Naive thymus-derived CD4-positive, alpha-beta T cell (primary cell): ENCODE measurements around the gene SLC6A13. TPM values are rescaled to one million over a fixed set of nuclear protein-coding genes. Genes with fewer than 3 reads are reported as not detected.

Experiments
- ATAC-seq: fragments of 150-1000 bp; cut with Tn5 transposase; 2 replicates; pipeline ENCODE4 v1.10.0; 2021; ENCODE audit warnings: mild to moderate bottlenecking, moderate library complexity
- CTCF ChIA-PET: fragments of 350-600 bp; sonication (Branson Sonifier 250); formaldehyde crosslinking; loops from one replicate; lab custom pipeline; 2021; ENCODE audit warnings: antibody characterized with exemption; lab: Charles Lee
- POLR2A ChIA-PET: fragments of 350-600 bp; sonication (Branson Sonifier 250); formaldehyde crosslinking; loops from one replicate; lab custom pipeline; 2021; ENCODE audit warnings: antibody characterized with exemption, inconsistent platforms; lab: Charles Lee
- DNase-seq, 9 donors: peaks; one replicate each; pipeline versions ENCODE4 v3.0.0 to v3.0.0-alpha.2; 2020 to 2022; ENCODE audit warnings: mixed read lengths in 1 of 9
- H3K27ac ChIP-seq: one replicate; pipeline ENCODE4 v1.7.0; 2013; ENCODE audit warnings: mild to moderate bottlenecking, low read depth, low read length, moderate library complexity
- H3K27me3 ChIP-seq, 2 donors: one replicate each; pipeline ENCODE4 v1.7.0; 2013; ENCODE audit warnings: low read length in 2 of 2, mild to moderate bottlenecking in 2 of 2, moderate library complexity in 2 of 2; ENCODE audit not compliant: control insufficient read depth in 2 of 2, insufficient read depth in 2 of 2
- H3K36me3 ChIP-seq, 3 experiments: 1 replicate in 2 of 3; 2 replicates in 1 of 3; pipeline ENCODE4 v1.7.0; 2013; ENCODE audit warnings: low read length in 3 of 3, mild to moderate bottlenecking in 3 of 3, moderate library complexity in 1 of 3; ENCODE audit not compliant: insufficient read depth in 3 of 3, control insufficient read depth in 2 of 3
- H3K4me1 ChIP-seq, 2 donors: one replicate each; pipeline ENCODE4 v1.7.0; 2013; ENCODE audit warnings: low read length in 2 of 2, mild to moderate bottlenecking in 2 of 2, moderate library complexity in 1 of 2; ENCODE audit not compliant: control insufficient read depth in 2 of 2, insufficient read depth in 2 of 2
- H3K4me3 ChIP-seq: 2 replicates; pipeline ENCODE4 v1.7.0; 2013; ENCODE audit warnings: mild to moderate bottlenecking, low read length
- H3K9me3 ChIP-seq, 3 experiments: 1 replicate in 2 of 3; 2 replicates in 1 of 3; pipeline ENCODE4 v1.7.0; 2013; ENCODE audit warnings: low read length in 3 of 3; ENCODE audit not compliant: control insufficient read depth in 2 of 3
- H3K27ac Mint-ChIP-seq, 9 donors: one replicate each; pipeline ENCODE4 v1.8.0; 2020 to 2022; ENCODE audit warnings: mixed read lengths in 9 of 9, mild to moderate bottlenecking in 8 of 9, moderate library complexity in 5 of 9, inconsistent platforms in 2 of 9
- H3K27me3 Mint-ChIP-seq, 5 donors: one replicate each; pipeline ENCODE4 v1.8.0; 2021 to 2022; ENCODE audit warnings: mixed read lengths in 5 of 5, mild to moderate bottlenecking in 1 of 5
- H3K36me3 Mint-ChIP-seq, 5 donors: one replicate each; pipeline ENCODE4 v1.8.0; 2020 to 2022; ENCODE audit warnings: mixed read lengths in 5 of 5, mild to moderate bottlenecking in 3 of 5, inconsistent platforms in 1 of 5
- H3K4me1 Mint-ChIP-seq, 7 donors: one replicate each; pipeline ENCODE4 v1.8.0; 2020 to 2022; ENCODE audit warnings: mixed read lengths in 7 of 7, mild to moderate bottlenecking in 3 of 7, inconsistent platforms in 1 of 7
- H3K4me3 Mint-ChIP-seq, 10 donors: one replicate each; pipeline ENCODE4 v1.8.0; 2020 to 2022; ENCODE audit warnings: mild to moderate bottlenecking in 10 of 10, mixed read lengths in 10 of 10, moderate library complexity in 6 of 10, inconsistent platforms in 2 of 10
- H3K9me3 Mint-ChIP-seq, 11 donors: one replicate each; pipeline ENCODE4 v1.8.0; 2020 to 2022; ENCODE audit warnings: mixed read lengths in 11 of 11, mild to moderate bottlenecking in 4 of 11, inconsistent platforms in 1 of 11, moderate library complexity in 1 of 11
- intact Hi-C, 2 donors: fragments of 100-400 bp; cut with micrococcal nuclease; formaldehyde crosslinking; loops; one replicate each; pipeline ENCODE4 v1.15.1; 2023
- polyA plus RNA-seq, 2 donors: library from polyadenylated mRNA; unstranded; fragments of 300-500 nt; fragmentation: Illumina TruSeq; gene quantifications; one replicate each; pipeline ENCODE4 v1.2.3, GENCODE V29; 2021
- total RNA-seq, 6 experiments: library from RNA in 5 of 6; stranded (reverse) in 5 of 6; gene quantifications; 1 replicate in 5 of 6; 2 replicates in 1 of 6; pipeline ENCODE4 v1.2.3 and lab custom pipeline; 2021 to 2026

SLC6A13 gene
- total and polyA plus RNA-seq, 7 experiments from 2014 or later, result 0.61 to 1.5 (median 0.74) TPM; not detected in 3

DNA sequence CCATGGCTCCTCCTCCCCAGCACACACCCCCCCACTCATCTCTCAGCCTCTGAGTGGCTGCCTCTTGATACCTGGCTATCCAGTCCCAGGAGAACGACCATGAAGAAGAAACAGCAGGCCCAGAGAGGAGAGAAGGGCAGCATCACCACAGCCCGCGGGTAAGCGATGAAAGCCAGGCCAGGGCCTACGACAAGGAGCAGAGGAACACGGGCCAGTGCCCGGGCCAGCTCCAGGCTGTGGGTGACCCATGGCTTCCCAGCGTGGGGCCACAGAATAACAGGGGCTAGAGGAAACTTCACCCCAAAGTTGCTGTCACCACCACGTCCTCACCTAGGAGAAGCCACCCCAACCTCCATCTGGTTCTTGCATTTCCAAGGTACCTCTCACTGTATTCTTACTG, 38.3 kb downstream of the SLC6A13 start:
- intact Hi-C loops, result no loop called here
- no peaks in the 10 kb centered on the region for H3K9me3 Mint-ChIP-seq
- H3K27me3 Mint-ChIP-seq, result peaks cover 0 to 6% (median 0%) of the 10 kb centered on the region in 5 donors
- H3K27ac Mint-ChIP-seq, result no peak overlapping the region
- Histone ChIP-seq H3K27me3 (no peaks in the 10 kb centered on the region), H3K36me3 (no peaks in the 10 kb centered on the region), H3K9me3 (no peaks in the 10 kb centered on the region), H3K27ac (no peak overlapping the region), H3K4me3 (no peak overlapping the region), H3K4me1 (no peaks in the 10 kb centered on the region)
- ChIA-PET CTCF (no interaction called here), POLR2A (no interaction called here)
- ATAC-seq (no peak), DNase-seq (no peak)
- no peaks in the 10 kb centered on the region for H3K36me3 Mint-ChIP-seq
- no peak overlapping the region for H3K4me3 Mint-ChIP-seq
- peaks cover 0 to 4% (median 0%) of the 10 kb centered on the region in 7 donors for H3K4me1 Mint-ChIP-seq

DNA sequence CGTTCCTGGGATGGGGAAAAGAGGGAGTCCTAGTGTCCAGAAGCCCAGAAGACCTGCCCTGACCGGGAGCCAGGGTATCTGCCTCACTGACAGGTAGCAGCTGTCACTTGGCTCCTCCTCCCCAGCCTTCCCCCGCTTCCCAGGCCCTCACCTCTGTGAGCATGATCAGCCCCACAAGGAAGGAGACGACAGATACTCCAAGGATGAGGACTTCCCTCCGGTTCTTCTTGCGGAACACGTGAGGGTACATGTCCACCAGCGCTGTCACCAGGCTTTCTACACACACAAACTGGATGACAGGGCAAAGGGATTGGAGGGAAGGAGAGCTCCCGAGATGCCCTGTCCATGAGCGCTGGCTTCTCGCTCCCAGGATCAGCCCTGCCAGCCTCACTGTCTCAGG, 38.8 kb downstream of the SLC6A13 start:
- H3K4me1 Mint-ChIP-seq, result peaks cover 0 to 4% (median 0%) of the 10 kb centered on the region in 7 donors
- no peak for DNase-seq
- no peaks in the 10 kb centered on the region for H3K36me3 Mint-ChIP-seq
- ChIA-PET CTCF (no interaction called here), POLR2A (interaction anchor here (0.6 kb wide), 1 partner anchor 750 kb away, joined by 3 read pairs; no protein-coding TSS in a partner anchor)
- H3K36me3 ChIP-seq, result no peaks in the 10 kb centered on the region
- H3K4me1 ChIP-seq, result no peaks in the 10 kb centered on the region
- H3K9me3 ChIP-seq, result no peaks in the 10 kb centered on the region
- no peak overlapping the region for H3K4me3 ChIP-seq
- H3K4me3 Mint-ChIP-seq, result no peak overlapping the region
- ATAC-seq, result no peak
- no peak overlapping the region for H3K27ac Mint-ChIP-seq
- H3K27me3 ChIP-seq, result no peaks in the 10 kb centered on the region
- peaks cover 0 to 5% (median 0%) of the 10 kb centered on the region in 5 donors for H3K27me3 Mint-ChIP-seq
- intact Hi-C loops, result no loop called here
- no peak overlapping the region for H3K27ac ChIP-seq
- H3K9me3 Mint-ChIP-seq, result no peaks in the 10 kb centered on the region

- ATAC-seq (no peak), DNase-seq (no peak)
- H3K36me3 ChIP-seq, result no peaks in the 10 kb centered on the region
- ChIA-PET CTCF (no interaction called here), POLR2A (no interaction called here)
- H3K9me3 Mint-ChIP-seq, result peaks cover 0 to 2% (median 0%) of the 10 kb centered on the region in 11 donors
- intact Hi-C loops, result no loop called here
- H3K4me3 Mint-ChIP-seq, result no peak overlapping the region
- peaks cover 0 to 4% (median 0%) of the 10 kb centered on the region in 7 donors for H3K4me1 Mint-ChIP-seq
- no peak overlapping the region for H3K27ac ChIP-seq
- H3K9me3 ChIP-seq, result no peaks in the 10 kb centered on the region
- no peak overlapping the region for H3K4me3 ChIP-seq
- no peak overlapping the region for H3K27ac Mint-ChIP-seq
- H3K27me3 ChIP-seq, result no peaks in the 10 kb centered on the region
- H3K27me3 Mint-ChIP-seq, result peaks cover 0 to 6% (median 0%) of the 10 kb centered on the region in 5 donors
- no peaks in the 10 kb centered on the region for H3K4me1 ChIP-seq
- H3K36me3 Mint-ChIP-seq, result no peaks in the 10 kb centered on the region
Measured at GRCh38 chr12:221736-222135, 40.9 kb downstream of the SLC6A13 start.

DNA sequence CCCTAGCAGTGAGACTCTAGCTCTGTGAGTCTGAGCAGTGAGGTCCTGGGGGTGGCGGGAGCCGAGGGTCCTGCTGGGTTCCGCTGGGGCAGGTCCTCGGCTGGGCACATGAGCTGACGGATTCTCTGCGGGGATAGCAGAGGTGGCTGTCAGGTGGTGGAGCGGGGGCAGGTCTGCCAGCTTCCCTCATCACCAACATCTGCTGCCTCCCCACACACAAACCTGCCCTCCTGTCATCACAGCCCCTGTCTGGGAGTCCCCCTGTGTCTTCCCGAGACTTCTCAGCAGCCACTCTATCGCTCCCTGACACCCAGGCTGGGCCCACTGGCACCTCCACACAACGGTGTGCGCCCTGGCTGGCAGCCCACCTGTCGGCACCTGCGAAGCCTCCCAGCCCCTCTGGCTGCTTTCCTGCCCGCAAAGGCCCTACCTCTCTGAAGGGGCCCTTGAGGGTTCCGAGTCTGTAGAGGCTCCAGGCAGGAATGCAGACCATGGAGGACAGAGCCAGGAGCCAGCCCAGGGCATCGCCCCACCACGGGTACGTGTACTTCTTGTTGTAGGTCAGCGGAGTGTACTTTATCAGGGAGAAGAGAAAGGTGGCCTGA, 41.6 kb downstream of the SLC6A13 start:
- no peak for ATAC-seq
- no peak overlapping the region for H3K27ac Mint-ChIP-seq
- H3K27me3 Mint-ChIP-seq, result peaks cover 0 to 6% (median 0%) of the 10 kb centered on the region in 5 donors
- intact Hi-C loops, result no loop called here
- no peaks in the 10 kb centered on the region for H3K27me3 ChIP-seq
- DNase-seq, result no peak
- ChIA-PET POLR2A (no interaction called here), CTCF (interaction anchor here (0.6 kb wide), 1 partner anchor 1122 kb away, joined by 3 read pairs; no protein-coding TSS in a partner anchor)
- H3K27ac ChIP-seq, result no peak overlapping the region
- no peaks in the 10 kb centered on the region for H3K4me1 ChIP-seq
- H3K4me3 Mint-ChIP-seq, result no peak overlapping the region
- no peaks in the 10 kb centered on the region for H3K36me3 ChIP-seq
- H3K4me1 Mint-ChIP-seq, result peaks cover 0 to 4% (median 0%) of the 10 kb centered on the region in 7 donors
- H3K9me3 ChIP-seq, result no peaks in the 10 kb centered on the region
- H3K36me3 Mint-ChIP-seq, result no peaks in the 10 kb centered on the region
- H3K9me3 Mint-ChIP-seq, result peaks cover 0 to 2% (median 0%) of the 10 kb centered on the region in 11 donors
- H3K4me3 ChIP-seq, result no peak overlapping the region

GRCh38 chr12:220491-220890, 42.1 kb downstream of the SLC6A13 start:
- H3K27ac Mint-ChIP-seq, result no peak overlapping the region
- ChIA-PET POLR2A (no interaction called here), CTCF (interaction anchor here (0.6 kb wide), 1 partner anchor 1123 kb away, joined by 3 read pairs; no protein-coding TSS in a partner anchor)
- H3K27me3 Mint-ChIP-seq, result peaks cover 0 to 6% (median 0%) of the 10 kb centered on the region in 5 donors
- intact Hi-C loops, result no loop called here
- Histone ChIP-seq H3K36me3 (no peaks in the 10 kb centered on the region), H3K4me3 (no peak overlapping the region), H3K4me1 (no peaks in the 10 kb centered on the region), H3K9me3 (no peaks in the 10 kb centered on the region), H3K27me3 (no peaks in the 10 kb centered on the region), H3K27ac (no peak overlapping the region)
- ATAC-seq (no peak), DNase-seq (no peak)
- peaks cover 0 to 2% (median 0%) of the 10 kb centered on the region in 11 donors for H3K9me3 Mint-ChIP-seq
- no peaks in the 10 kb centered on the region for H3K36me3 Mint-ChIP-seq
- H3K4me1 Mint-ChIP-seq, result peaks cover 0 to 4% (median 0%) of the 10 kb centered on the region in 7 donors
- no peak overlapping the region for H3K4me3 Mint-ChIP-seq

DNA sequence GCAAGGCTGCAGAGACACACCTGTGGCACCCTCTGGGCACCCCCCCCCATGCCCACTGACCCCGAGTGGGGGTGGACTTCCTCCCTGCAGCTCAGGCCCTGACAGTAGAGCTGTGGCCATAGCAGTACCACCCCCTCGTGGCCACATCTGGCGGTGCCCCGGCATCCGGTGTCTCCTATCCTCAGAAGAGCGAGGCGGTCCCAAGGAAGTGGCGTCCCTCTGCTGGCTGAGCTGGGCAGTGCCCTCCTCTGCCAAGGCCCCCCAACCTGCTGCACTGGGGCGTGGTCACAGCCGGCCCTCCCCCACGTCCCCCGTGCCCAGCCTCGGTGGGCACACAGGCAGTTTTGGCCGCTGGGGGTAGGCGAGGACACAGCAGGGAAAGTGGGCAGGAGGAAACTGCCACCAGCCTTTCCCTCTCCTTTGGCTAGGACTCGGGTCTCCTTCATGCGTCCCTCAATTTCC, 42.7 kb downstream of the SLC6A13 start:
- H3K27ac ChIP-seq, result no peak overlapping the region
- H3K4me1 Mint-ChIP-seq, result peaks cover 0 to 4% (median 0%) of the 10 kb centered on the region in 7 donors
- no peak overlapping the region for H3K4me3 ChIP-seq
- H3K36me3 Mint-ChIP-seq, result no peaks in the 10 kb centered on the region
- no peaks in the 10 kb centered on the region for H3K27me3 ChIP-seq
- CTCF ChIA-PET, result no interaction called here
- H3K36me3 ChIP-seq, result no peaks in the 10 kb centered on the region
- no peak overlapping the region for H3K27ac Mint-ChIP-seq
- peaks cover 0 to 6% (median 0%) of the 10 kb centered on the region in 5 donors for H3K27me3 Mint-ChIP-seq
- POLR2A ChIA-PET, result no interaction called here
- ATAC-seq, result peak; percentile 93
- H3K9me3 Mint-ChIP-seq, result peaks cover 0 to 2% (median 0%) of the 10 kb centered on the region in 11 donors
- H3K4me3 Mint-ChIP-seq, result no peak overlapping the region
- H3K4me1 ChIP-seq, result no peaks in the 10 kb centered on the region
- peak in 8 of 9 donors; percentile 10 to 52 (median 28) for DNase-seq
- H3K9me3 ChIP-seq, result no peaks in the 10 kb centered on the region
- intact Hi-C loops, result no loop called here
